ENCODE results near the gene RIOX2.

Gene RIOX2

GRCh38 chr3:97940034-97940433 lies 32.2 kb downstream of the RIOX2 start:
- Histone ChIP-seq H3K27ac (ENCODE audit: low read depth, low read length, poor library complexity, severe bottlenecking) (no peak overlapping the region), H3K9me2 (ENCODE audit: low read depth, low read length) (no peaks in the 10 kb centered on the region), H3F3A (ENCODE audit: insufficient read depth, low read length) (no peaks in the 10 kb centered on the region)

GRCh38 chr3:97939401-97939800 lies 32.8 kb downstream of the RIOX2 start:
- Histone ChIP-seq H2AFZ (ENCODE audit: low read length) (no peak overlapping the region), H3K9me3 (ENCODE audit: low read length) (no peaks in the 10 kb centered on the region), H3K79me2 (ENCODE audit: insufficient read depth, low read length) (no peaks in the 10 kb centered on the region), H3K36me3 (ENCODE audit: insufficient read depth, low read length) (peaks cover 22% of the 10 kb centered on the region; the same call in 1 of the 2 replicates), H3F3A (ENCODE audit: insufficient read depth, low read length) (no peaks in the 10 kb centered on the region), H4K20me1 (ENCODE audit: insufficient read depth, low read length) (no peaks in the 10 kb centered on the region), H3K4me1 (ENCODE audit: insufficient read depth, low read length, severe bottlenecking) (no peaks in the 10 kb centered on the region), H3K27me3 (ENCODE audit: insufficient read depth, low read length) (no peaks in the 10 kb centered on the region), H3K4me2 (ENCODE audit: low read length) (no peak overlapping the region), H3K4me3 (ENCODE audit: low read depth, low read length, poor library complexity, severe bottlenecking) (no peak overlapping the region), H3K9ac (ENCODE audit: low read length) (no peak overlapping the region), H3K9me2 (ENCODE audit: low read depth, low read length) (no peaks in the 10 kb centered on the region), H3K27ac (ENCODE audit: low read depth, low read length, poor library complexity, severe bottlenecking) (no peak overlapping the region)
- TF ChIP-seq EZH2 (IDR thresholded peaks at IDR 0.05; ENCODE audit: borderline replicate concordance, low read length) = no peak
- no peak for TF ChIP-seq CTCF (IDR thresholded peaks at IDR 0.05; ENCODE audit: low read length)

More at GRCh38 chr3:97940034-97940433, 32.2 kb downstream of the RIOX2 start:
- Histone ChIP-seq H4K20me1 (ENCODE audit: insufficient read depth, low read length) (no peaks in the 10 kb centered on the region), H3K9me3 (ENCODE audit: low read length) (no peaks in the 10 kb centered on the region), H2AFZ (ENCODE audit: low read length) (no peak overlapping the region), H3K9ac (ENCODE audit: low read length) (no peak overlapping the region), H3K4me3 (ENCODE audit: low read depth, low read length, poor library complexity, severe bottlenecking) (no peak overlapping the region), H3K4me1 (ENCODE audit: insufficient read depth, low read length, severe bottlenecking) (no peaks in the 10 kb centered on the region), H3K36me3 (ENCODE audit: insufficient read depth, low read length) (peaks cover 28% of the 10 kb centered on the region), H3K27me3 (ENCODE audit: insufficient read depth, low read length) (no peaks in the 10 kb centered on the region), H3K79me2 (ENCODE audit: insufficient read depth, low read length) (no peaks in the 10 kb centered on the region), H3K4me2 (ENCODE audit: low read length) (no peak overlapping the region)
- TF ChIP-seq CTCF (IDR thresholded peaks at IDR 0.05; ENCODE audit: low read length) (no peak), EZH2 (IDR thresholded peaks at IDR 0.05; ENCODE audit: borderline replicate concordance, low read length) (no peak)

- TF ChIP-seq CTCF (IDR thresholded peaks at IDR 0.05; ENCODE audit: low read length) (no peak), EZH2 (IDR thresholded peaks at IDR 0.05; ENCODE audit: borderline replicate concordance, low read length) (no peak)
Observed at GRCh38 chr3:97938444-97938843, 33.8 kb downstream of the RIOX2 start.

More at GRCh38 chr3:97938444-97938843, 33.8 kb downstream of the RIOX2 start:
- H3K27ac ChIP-seq (ENCODE audit: low read depth, low read length, poor library complexity, severe bottlenecking) = no peak overlapping the region
- no peaks in the 10 kb centered on the region for H3K27me3 ChIP-seq (ENCODE audit: insufficient read depth, low read length)
- no peak overlapping the region for H2AFZ ChIP-seq (ENCODE audit: low read length)
- H3K9me2 ChIP-seq (ENCODE audit: low read depth, low read length) = no peaks in the 10 kb centered on the region
- no peaks in the 10 kb centered on the region for H3F3A ChIP-seq (ENCODE audit: insufficient read depth, low read length)
- H3K4me2 ChIP-seq (ENCODE audit: low read length) = no peak overlapping the region
- no peaks in the 10 kb centered on the region for H3K4me1 ChIP-seq (ENCODE audit: insufficient read depth, low read length, severe bottlenecking)
- no peaks in the 10 kb centered on the region for H3K9me3 ChIP-seq (ENCODE audit: low read length)
- H3K4me3 ChIP-seq (ENCODE audit: low read depth, low read length, poor library complexity, severe bottlenecking) = no peak overlapping the region
- H3K79me2 ChIP-seq (ENCODE audit: insufficient read depth, low read length) = no peaks in the 10 kb centered on the region
- peaks cover 14% of the 10 kb centered on the region; the same call in 1 of the 2 replicates for H3K36me3 ChIP-seq (ENCODE audit: insufficient read depth, low read length)
- no peak overlapping the region for H3K9ac ChIP-seq (ENCODE audit: low read length)
- no peaks in the 10 kb centered on the region for H4K20me1 ChIP-seq (ENCODE audit: insufficient read depth, low read length)

Data from OCI-LY1 (cell line).